Upper lobe of right lung (tissue), 1 donor: ENCODE results near the gene SLC25A29. TPM values are rescaled to one million over a fixed set of nuclear protein-coding genes. Genes with fewer than 3 reads are reported as not detected.

ENCODE experiments used
- ATAC-seq: fragments of 200-7000 bp; cut with Tn5 transposase; one replicate; pipeline ENCODE4 v1.9.1; 2020; ENCODE audit warnings: mild to moderate bottlenecking, moderate library complexity
- DNase-seq: peaks from one replicate; pipeline ENCODE4 v3.0.0-alpha.2; 2020
- H3K27ac ChIP-seq: fragments of 200-600 bp; one replicate; pipeline ENCODE4 v1.8.0; 2022
- H3K27me3 ChIP-seq: fragments of 200-600 bp; one replicate; pipeline ENCODE4 v1.8.0; 2022; ENCODE audit warnings: mild to moderate bottlenecking
- H3K36me3 ChIP-seq: fragments of 200-600 bp; one replicate; pipeline ENCODE4 v1.8.0; 2022
- H3K4me1 ChIP-seq: fragments of 200-600 bp; one replicate; pipeline ENCODE4 v1.8.0; 2022
- H3K4me3 ChIP-seq: fragments of 200-600 bp; one replicate; pipeline ENCODE4 v1.8.0; 2022; ENCODE audit warnings: mild to moderate bottlenecking
- H3K9me3 ChIP-seq: fragments of 200-600 bp; one replicate; pipeline ENCODE4 v1.8.0; 2022
- intact Hi-C: fragments of 100-400 bp; cut with DNase I; formaldehyde crosslinking; loops from one replicate; pipeline ENCODE4 v1.11.0; 2022
- total RNA-seq: library from RNA; stranded (reverse); fragmentation: NEBNext Ultra II Directional; extraction: Animal tissue kit (Norgen Biotek cat#: 25700); gene quantifications from one replicate; pipeline ENCODE4 v1.2.1, GENCODE V29; 2021
- TF ChIP-seq, protein P1 (sequence below): fragments of 200-600 bp; IDR thresholded peaks from one replicate; pipeline ENCODE4 v1.8.0; 2022; ENCODE audit warnings: antibody characterized with exemption
- donor health status: DM: no; HTN: yes; CAD: no; lungs with severe emphysema.

SLC25A29 gene
- total RNA-seq, 1 donor from 2014 or later, result 104 TPM

DNA sequence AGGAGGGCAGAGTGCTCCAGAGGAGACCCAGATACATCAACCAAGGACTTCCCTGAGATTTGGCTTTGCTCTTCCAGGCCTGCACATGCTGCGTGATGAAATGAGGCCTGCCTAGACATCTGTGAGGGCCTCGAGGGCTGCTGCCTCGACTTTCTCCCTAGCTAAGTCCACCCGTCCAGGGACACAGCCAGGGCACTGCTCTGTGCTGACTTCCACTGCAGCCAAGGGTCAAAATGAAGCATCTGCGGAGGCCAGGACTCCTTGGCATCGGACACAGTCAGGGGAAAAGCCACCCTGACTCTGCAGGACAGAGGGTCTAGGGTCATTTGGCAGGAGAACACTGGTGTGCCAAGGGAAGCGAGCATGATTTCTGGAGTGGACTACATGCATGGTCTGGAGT lies 27.6 kb upstream of the SLC25A29 start:
- TF ChIP-seq, protein P1, sequence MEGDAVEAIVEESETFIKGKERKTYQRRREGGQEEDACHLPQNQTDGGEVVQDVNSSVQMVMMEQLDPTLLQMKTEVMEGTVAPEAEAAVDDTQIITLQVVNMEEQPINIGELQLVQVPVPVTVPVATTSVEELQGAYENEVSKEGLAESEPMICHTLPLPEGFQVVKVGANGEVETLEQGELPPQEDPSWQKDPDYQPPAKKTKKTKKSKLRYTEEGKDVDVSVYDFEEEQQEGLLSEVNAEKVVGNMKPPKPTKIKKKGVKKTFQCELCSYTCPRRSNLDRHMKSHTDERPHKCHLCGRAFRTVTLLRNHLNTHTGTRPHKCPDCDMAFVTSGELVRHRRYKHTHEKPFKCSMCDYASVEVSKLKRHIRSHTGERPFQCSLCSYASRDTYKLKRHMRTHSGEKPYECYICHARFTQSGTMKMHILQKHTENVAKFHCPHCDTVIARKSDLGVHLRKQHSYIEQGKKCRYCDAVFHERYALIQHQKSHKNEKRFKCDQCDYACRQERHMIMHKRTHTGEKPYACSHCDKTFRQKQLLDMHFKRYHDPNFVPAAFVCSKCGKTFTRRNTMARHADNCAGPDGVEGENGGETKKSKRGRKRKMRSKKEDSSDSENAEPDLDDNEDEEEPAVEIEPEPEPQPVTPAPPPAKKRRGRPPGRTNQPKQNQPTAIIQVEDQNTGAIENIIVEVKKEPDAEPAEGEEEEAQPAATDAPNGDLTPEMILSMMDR, result no peak
- intact Hi-C loops, result no loop called here
- ATAC-seq, result no peak
- DNase-seq, result no peak
- Histone ChIP-seq H3K4me3 (no peak overlapping the region), H3K4me1 (no peaks in the 10 kb centered on the region), H3K9me3 (no peaks in the 10 kb centered on the region), H3K27ac (no peak overlapping the region), H3K27me3 (no peaks in the 10 kb centered on the region), H3K36me3 (peaks cover 58% of the 10 kb centered on the region)

DNA sequence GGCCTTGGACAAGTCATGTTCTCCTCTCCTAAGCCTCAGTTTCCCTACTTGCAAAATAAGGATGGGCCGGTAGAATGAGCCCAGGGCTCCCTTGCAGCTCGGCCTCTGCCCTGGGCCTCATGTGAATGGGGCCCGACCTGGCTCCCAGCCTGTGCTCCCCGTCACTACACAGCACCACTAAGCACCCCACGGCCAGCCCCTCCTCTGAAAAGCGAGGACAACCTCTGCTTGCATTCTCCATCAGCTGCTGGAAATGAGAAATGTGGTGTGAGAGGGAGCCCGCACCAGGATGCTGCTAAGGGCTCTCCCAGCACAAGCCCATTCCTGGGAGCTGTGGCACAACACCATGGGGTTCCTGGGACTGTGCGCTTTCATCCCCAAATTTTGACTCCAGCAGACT lies 27.1 kb upstream of the SLC25A29 start:
- ATAC-seq (no peak), DNase-seq (no peak)
- H3K4me3 ChIP-seq, result no peak overlapping the region
- TF ChIP-seq, protein P1, result no peak
- intact Hi-C loops, result no loop called here
- no peaks in the 10 kb centered on the region for H3K27me3 ChIP-seq
- H3K36me3 ChIP-seq, result peaks cover 53% of the 10 kb centered on the region
- no peak overlapping the region for H3K27ac ChIP-seq
- H3K4me1 ChIP-seq, result no peaks in the 10 kb centered on the region
- H3K9me3 ChIP-seq, result no peaks in the 10 kb centered on the region

DNA sequence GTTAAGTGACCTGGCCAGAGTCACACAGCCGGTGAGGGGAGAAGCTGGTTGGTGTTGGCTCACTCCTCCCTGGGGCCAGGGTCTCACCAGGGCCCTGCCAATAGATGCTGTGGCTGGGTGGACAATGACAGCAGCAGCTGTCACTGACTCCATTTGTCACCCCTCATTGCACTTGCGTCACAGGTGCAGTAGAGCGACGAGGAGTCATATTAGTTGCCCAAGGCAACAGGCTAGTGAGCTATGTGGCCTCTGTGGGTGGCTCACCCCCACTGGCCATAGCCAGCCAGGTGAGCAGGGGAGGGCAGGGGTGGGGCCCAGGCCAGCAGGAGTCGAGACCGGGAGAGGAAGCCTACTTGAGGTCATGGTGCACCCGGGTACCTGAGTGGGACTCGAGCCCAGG lies 26.6 kb upstream of the SLC25A29 start:
- DNase-seq, result no peak
- Histone ChIP-seq H3K36me3 (peaks cover 48% of the 10 kb centered on the region), H3K27ac (no peak overlapping the region), H3K27me3 (no peaks in the 10 kb centered on the region), H3K9me3 (no peaks in the 10 kb centered on the region), H3K4me3 (no peak overlapping the region), H3K4me1 (no peaks in the 10 kb centered on the region)
- ATAC-seq, result no peak
- intact Hi-C loops, result no loop called here
- TF ChIP-seq, protein P1, result no peak

DNA sequence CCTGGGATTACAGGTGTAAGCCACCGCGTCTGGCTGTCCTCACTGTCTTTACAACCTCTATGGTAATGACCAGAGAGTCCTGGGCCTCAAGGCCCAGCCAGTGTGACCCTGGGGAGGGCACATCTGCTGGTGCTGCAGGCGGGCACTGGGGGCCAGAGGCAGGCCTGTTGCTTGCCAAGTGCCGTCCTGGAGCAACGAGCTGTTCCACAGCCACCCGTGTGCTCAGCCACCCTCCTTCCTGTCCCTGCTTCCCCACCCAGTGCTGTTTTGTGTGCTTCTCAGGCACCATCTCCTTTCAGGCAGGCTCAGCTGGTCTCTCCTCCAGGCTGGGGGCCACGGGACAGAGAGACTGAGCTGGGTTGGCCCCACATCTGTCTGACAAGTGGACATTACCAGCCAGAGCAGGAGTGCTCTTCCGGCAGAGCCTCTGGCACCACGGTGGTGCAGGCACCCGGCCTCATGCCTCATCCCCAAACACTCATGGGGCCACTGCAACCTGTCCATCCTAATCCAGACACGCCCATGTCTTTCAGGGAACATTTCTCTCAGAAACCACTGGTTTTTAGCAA lies 25.9 kb upstream of the SLC25A29 start:
- DNase-seq, result no peak
- no peak for ATAC-seq
- no peak overlapping the region for H3K4me3 ChIP-seq

DNA sequence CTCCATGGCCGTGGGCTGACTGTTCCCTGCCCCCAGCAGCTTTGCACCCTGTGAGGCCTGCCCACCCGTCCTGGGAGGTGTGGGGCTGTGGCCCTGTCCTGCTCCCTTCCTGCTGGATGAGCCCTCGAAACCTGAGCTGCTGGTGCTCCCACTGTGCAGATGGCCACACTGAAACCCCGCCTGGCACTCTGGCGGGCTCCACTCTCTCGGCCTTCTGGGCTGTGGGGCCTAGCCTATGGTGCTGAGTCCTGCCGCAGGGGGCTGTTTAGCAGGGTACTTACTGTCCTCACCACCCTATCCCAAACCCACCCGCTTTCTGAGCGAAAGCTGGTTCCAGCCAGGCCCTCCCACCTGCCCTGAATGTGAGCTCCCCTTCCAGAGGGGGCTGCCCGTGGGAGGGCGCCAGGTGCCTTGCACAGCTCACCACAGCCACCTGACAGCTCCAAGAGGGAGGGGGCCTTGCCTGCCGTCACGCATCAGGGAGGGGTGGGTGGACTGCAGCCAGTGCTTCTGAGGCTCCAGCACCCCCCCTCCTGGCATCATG lies 24.2 kb upstream of the SLC25A29 start:
- ATAC-seq, result no peak
- no peak overlapping the region for H3K4me3 ChIP-seq
- no peaks in the 10 kb centered on the region for H3K9me3 ChIP-seq
- intact Hi-C loops, result no loop called here
- no peaks in the 10 kb centered on the region for H3K4me1 ChIP-seq
- no peak overlapping the region for H3K27ac ChIP-seq
- TF ChIP-seq, protein P1, result no peak
- H3K27me3 ChIP-seq, result no peaks in the 10 kb centered on the region
- no peak for DNase-seq
- H3K36me3 ChIP-seq, result peaks cover 27% of the 10 kb centered on the region

More for the DNA sequence above, 25.9 kb upstream of the SLC25A29 start:
- Histone ChIP-seq H3K36me3 (peaks cover 41% of the 10 kb centered on the region), H3K27ac (no peak overlapping the region), H3K4me1 (no peaks in the 10 kb centered on the region), H3K27me3 (no peaks in the 10 kb centered on the region), H3K9me3 (no peaks in the 10 kb centered on the region)
- intact Hi-C loops, result no loop called here
- TF ChIP-seq, protein P1, result no peak

DNA sequence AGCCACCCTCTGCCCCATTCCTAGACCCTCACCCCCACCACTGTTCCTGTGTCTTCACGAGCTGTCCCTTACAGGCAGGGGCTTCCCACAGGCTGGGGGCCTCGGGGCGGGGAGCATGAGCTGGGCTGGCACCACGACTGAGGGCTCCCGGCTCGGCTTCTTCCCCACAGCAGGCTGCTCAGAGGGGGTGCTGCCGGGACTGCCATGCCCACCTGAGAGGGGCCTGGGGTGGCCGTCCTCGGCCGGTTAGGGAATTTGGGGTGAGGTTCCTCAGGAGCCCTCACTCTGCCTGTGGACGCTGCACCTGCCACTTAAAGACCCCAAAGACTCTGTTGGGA lies 23.7 kb upstream of the SLC25A29 start:
- no peaks in the 10 kb centered on the region for H3K4me1 ChIP-seq
- intact Hi-C loops, result no loop called here
- H3K9me3 ChIP-seq, result no peaks in the 10 kb centered on the region
- no peak for ATAC-seq
- no peak overlapping the region for H3K4me3 ChIP-seq
- H3K36me3 ChIP-seq, result peaks cover 22% of the 10 kb centered on the region
- TF ChIP-seq, protein P1, result no peak
- DNase-seq, result no peak
- no peaks in the 10 kb centered on the region for H3K27me3 ChIP-seq
- no peak overlapping the region for H3K27ac ChIP-seq
